GM21367 (cell line): Measurements from ENCODE around the gene PRR5.

Experiments
- ATAC-seq: cut with Tn5 transposase; IDR thresholded peaks from one replicate; pipeline ENCODE4 v1.9.1; 2021; ENCODE audit not compliant: unreplicated experiment

PRR5 gene

GRCh38 chr22:44752285-44753188 lies 50.5 kb downstream of the PRR5 start, which contains the start of gene ARHGAP8:
TSS of gene ARHGAP8 (plus strand) at chr22:44752575. CDS start at chr22:44786528, 33,953 bp downstream.
- no peak for ATAC-seq

GRCh38 chr22:44753189-44754042 lies 51.4 kb downstream of the PRR5 start:
- no peak for ATAC-seq

- ATAC-seq: no peak
Measured at GRCh38 chr22:44754998-44755397, 53.0 kb downstream of the PRR5 start.

GRCh38 chr22:44755417-44755816 lies 53.4 kb downstream of the PRR5 start:
- ATAC-seq: no peak

GRCh38 chr22:44755956-44756361 lies 54.0 kb downstream of the PRR5 start:
- no peak for ATAC-seq

- no peak for ATAC-seq
Measured at GRCh38 chr22:44758344-44758973, 56.5 kb downstream of the PRR5 start.

- no peak for ATAC-seq
Measured at GRCh38 chr22:44759001-44759400, 57.0 kb downstream of the PRR5 start.

GRCh38 chr22:44759430-44760310 lies 57.7 kb downstream of the PRR5 start:
- no peak for ATAC-seq

- ATAC-seq: no peak
Measured at GRCh38 chr22:44760476-44760875, 58.5 kb downstream of the PRR5 start.

- ATAC-seq: no peak
Measured at GRCh38 chr22:44761025-44761424, 59.0 kb downstream of the PRR5 start.

GRCh38 chr22:44764373-44764772 lies 62.4 kb downstream of the PRR5 start:
- ATAC-seq: no peak

- ATAC-seq: no peak
Measured at GRCh38 chr22:44764974-44765373, 63.0 kb downstream of the PRR5 start.

GRCh38 chr22:44765571-44766285 lies 63.7 kb downstream of the PRR5 start:
- ATAC-seq: no peak

- no peak for ATAC-seq
Measured at GRCh38 chr22:44773082-44773481, 71.1 kb downstream of the PRR5 start.

- no peak for ATAC-seq
Measured at GRCh38 chr22:44775862-44776261, 73.9 kb downstream of the PRR5 start.

GRCh38 chr22:44776605-44777363 lies 74.8 kb downstream of the PRR5 start:
- ATAC-seq: no peak

- ATAC-seq: no peak
Measured at GRCh38 chr22:44777364-44777755, 75.4 kb downstream of the PRR5 start.

GRCh38 chr22:44780876-44781449 lies 79.0 kb downstream of the PRR5 start:
- no peak for ATAC-seq
